Peyer's patch (tissue), 4 donors: ENCODE data around the gene PLEKHG5. TPM values are rescaled to one million over a fixed set of nuclear protein-coding genes. Genes with fewer than 3 reads are reported as not detected.

Experiments used
- DNase-seq, 3 donors: peaks; one replicate each; pipeline ENCODE4 v3.0.0-alpha.2; 2017 to 2019
- H3K27ac ChIP-seq, 4 donors: fragments of 200-600 bp; sonication (generic); one replicate each; pipeline ENCODE4 v1.5.1; 2016 to 2019
- H3K27me3 ChIP-seq, 2 donors: fragments of 200-600 bp; sonication (generic); one replicate each; pipeline ENCODE4 v1.5.1; 2019
- H3K36me3 ChIP-seq, 3 donors: fragments of 200-600 bp; sonication (generic); one replicate each; pipeline ENCODE4 v1.5.1; 2016 to 2019
- H3K4me1 ChIP-seq, 4 donors: fragments of 200-600 bp; sonication (generic); one replicate each; pipeline ENCODE4 v1.5.1; 2016 to 2019
- H3K4me3 ChIP-seq, 4 donors: fragments of 200-600 bp; sonication (generic); 1 replicate in 3 of 4; 2 replicates in 1 of 4; pipeline ENCODE4 v1.5.1; 2016 to 2019; ENCODE audit warnings: mild to moderate bottlenecking in 1 of 4
- H3K9me3 ChIP-seq, 4 donors: fragments of 200-600 bp; sonication (generic); one replicate each; pipeline ENCODE4 v1.5.1; 2016 to 2019; ENCODE audit warnings: mild to moderate bottlenecking in 1 of 4
- CTCF ChIP-seq, 6 experiments: fragments of 450-650 bp in 4 of 6; fragments of 200-600 bp in 2 of 6; sonication (generic) in 1 of 6; IDR thresholded peaks; one replicate each; pipeline ENCODE4 v1.5.1; 2017 to 2019; ENCODE audit warnings: antibody characterized with exemption in 6 of 6, mild to moderate bottlenecking in 3 of 6, moderate library complexity in 1 of 6
- POLR2A ChIP-seq, 2 donors: fragments of 450-650 bp; IDR thresholded peaks; one replicate each; pipeline ENCODE4 v1.5.1; 2017; ENCODE audit warnings: antibody characterized with exemption in 2 of 2, mild to moderate bottlenecking in 2 of 2, moderate library complexity in 2 of 2
- total RNA-seq, 4 donors: library from RNA; depleted of rRNA; stranded (reverse); fragments of >200 nt; gene quantifications; one replicate each; pipeline ENCODE4 v1.1.0, GENCODE V29; 2016

The PLEKHG5 gene
- total RNA-seq, 4 donors from 2014 or later, result 17.7 to 56.9 (median 45.4) TPM

- H3K9me3 ChIP-seq, result no peaks in the 10 kb centered on the region
- H3K36me3 ChIP-seq, result peaks cover 0 to 40% (median 0%) of the 10 kb centered on the region in 3 donors
- DNase-seq, result no peak
- TF ChIP-seq POLR2A (IDR thresholded peaks at IDR 0.05) (no peak), CTCF (IDR thresholded peaks at IDR 0.05) (no peak)
- H3K4me1 ChIP-seq, result peaks cover 0 to 25% (median 2%) of the 10 kb centered on the region in 4 donors
- peak within 1 kb of the TSS; percentile 30 to 70 (median 42) for H3K27ac ChIP-seq
- no peaks in the 10 kb centered on the region for H3K27me3 ChIP-seq
- H3K4me3 ChIP-seq, result peak within 1 kb of the TSS; percentile 30 to 51 (median 41)
Measured at GRCh38 chr1:6466023-6466422, 25.4 kb downstream of the PLEKHG5 start, which contains the start of gene TNFRSF25. Gene TNFRSF25, minus strand, starts transcription at chr1:6466173. Its CDS starts 66 bp downstream, at chr1:6466107.

GRCh38 chr1:6465461-6466005 lies 25.9 kb downstream of the PLEKHG5 start:
- Histone ChIP-seq H3K4me3 (peak overlapping the region; percentile 30 to 51 (median 41)), H3K4me1 (peaks cover 0 to 20% (median 4%) of the 10 kb centered on the region in 4 donors), H3K27ac (peak overlapping the region; percentile 30 to 70 (median 42)), H3K9me3 (no peaks in the 10 kb centered on the region), H3K27me3 (no peaks in the 10 kb centered on the region), H3K36me3 (peaks cover 0 to 39% (median 0%) of the 10 kb centered on the region in 3 donors)
- DNase-seq, result no peak
- no peak for TF ChIP-seq POLR2A (IDR thresholded peaks at IDR 0.05)
- no peak for TF ChIP-seq CTCF (IDR thresholded peaks at IDR 0.05)

GRCh38 chr1:6464915-6465314 lies 26.6 kb downstream of the PLEKHG5 start:
- Histone ChIP-seq H3K27ac (peak overlapping the region in 2 of 4 donors; percentile 30 to 70), H3K4me3 (peak overlapping the region; percentile 30 to 51 (median 41))

GRCh38 chr1:6464514-6464836 lies 27.0 kb downstream of the PLEKHG5 start:
- peak in 2 of 3 donors; percentile 77 to 80 for DNase-seq
- Histone ChIP-seq H3K4me1 (peaks cover 0 to 26% (median 7%) of the 10 kb centered on the region in 4 donors), H3K27me3 (no peaks in the 10 kb centered on the region), H3K36me3 (peaks cover 0 to 40% (median 0%) of the 10 kb centered on the region in 3 donors), H3K27ac (peak overlapping the region in 2 of 4 donors; percentile 45 to 70), H3K9me3 (no peaks in the 10 kb centered on the region), H3K4me3 (no peak overlapping the region)
- no peak for TF ChIP-seq POLR2A (IDR thresholded peaks at IDR 0.05)
- TF ChIP-seq CTCF (IDR thresholded peaks at IDR 0.05), result peak in 3 of 6 experiments; percentile 43 to 55 (median 52)

More at GRCh38 chr1:6464915-6465314, 26.6 kb downstream of the PLEKHG5 start:
- Histone ChIP-seq H3K36me3 (peaks cover 0 to 39% (median 0%) of the 10 kb centered on the region in 3 donors), H3K4me1 (peaks cover 0 to 25% (median 7%) of the 10 kb centered on the region in 4 donors), H3K27me3 (no peaks in the 10 kb centered on the region), H3K9me3 (no peaks in the 10 kb centered on the region)
- TF ChIP-seq POLR2A (IDR thresholded peaks at IDR 0.05) (no peak), CTCF (IDR thresholded peaks at IDR 0.05) (no peak)
- no peak for DNase-seq

GRCh38 chr1:6463120-6463412 lies 28.4 kb downstream of the PLEKHG5 start:
- no peak overlapping the region for H3K4me3 ChIP-seq
- H3K4me1 ChIP-seq, result peaks cover 0 to 26% (median 7%) of the 10 kb centered on the region in 4 donors
- no peak for DNase-seq
- TF ChIP-seq CTCF (IDR thresholded peaks at IDR 0.05) (no peak), POLR2A (IDR thresholded peaks at IDR 0.05) (no peak)
- H3K27ac ChIP-seq, result no peak overlapping the region
- no peaks in the 10 kb centered on the region for H3K9me3 ChIP-seq
- no peaks in the 10 kb centered on the region for H3K27me3 ChIP-seq
- peaks cover 0 to 27% (median 0%) of the 10 kb centered on the region in 3 donors for H3K36me3 ChIP-seq
